BLaER1 (cell line): Measurements from ENCODE around the gene CHDH.
A peak's percentile ranks its signal among the peaks of the same experiment; 100 is the strongest.

ENCODE experiments used
- H3K27ac ChIP-seq: shearing (Covaris generic); formaldehyde crosslinking; 2 replicates; pipeline ENCODE4 v1.8.1; 2022
- H3K27me3 ChIP-seq: shearing (Covaris generic); formaldehyde crosslinking; 2 replicates; pipeline ENCODE4 v1.8.1; 2022
- H3K36me3 ChIP-seq: shearing (Covaris generic); formaldehyde crosslinking; 2 replicates; pipeline ENCODE4 v1.8.1; 2022
- H3K4me1 ChIP-seq: shearing (Covaris generic); formaldehyde crosslinking; 2 replicates; pipeline ENCODE4 v1.8.1; 2022
- H3K4me2 ChIP-seq: shearing (Covaris generic); formaldehyde crosslinking; 2 replicates; pipeline ENCODE4 v1.8.1; 2022
- H3K4me3 ChIP-seq: shearing (Covaris generic); formaldehyde crosslinking; 2 replicates; pipeline ENCODE4 v1.8.1; 2022
- H3K9ac ChIP-seq: shearing (Covaris generic); formaldehyde crosslinking; 2 replicates; pipeline ENCODE4 v1.8.1; 2022
- H3K9me3 ChIP-seq: shearing (Covaris generic); formaldehyde crosslinking; 2 replicates; pipeline ENCODE4 v1.8.1; 2022
- H4K20me1 ChIP-seq: shearing (Covaris generic); formaldehyde crosslinking; 2 replicates; pipeline ENCODE4 v1.8.1; 2022
- Cebpa-rat ChIP-seq: shearing (Covaris generic); IDR thresholded peaks from 2 replicates; pipeline ENCODE4 v1.8.1; 2022

Gene CHDH

DNA sequence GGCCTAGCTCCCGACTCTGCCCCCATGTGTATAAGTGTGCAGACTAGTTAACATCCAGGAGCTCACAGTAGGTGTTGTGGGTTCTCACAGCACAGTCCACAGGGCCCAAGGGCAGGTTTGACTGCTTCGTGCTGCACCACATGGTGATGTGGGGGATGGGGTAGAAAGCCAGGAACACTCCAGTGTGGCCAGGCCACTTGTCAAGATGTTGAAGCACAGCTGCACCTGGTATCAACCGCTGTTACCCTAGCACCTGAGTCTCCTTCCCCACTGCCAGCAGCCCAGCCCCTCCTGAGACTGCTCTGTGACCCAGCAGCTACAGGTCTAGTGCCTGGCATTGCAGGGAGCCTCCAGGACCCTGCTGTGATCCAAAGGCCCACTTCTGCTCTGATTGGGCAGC lies 53.4 kb downstream of the CHDH start:
- no peak for TF ChIP-seq Cebpa-rat
- H3K4me1 ChIP-seq, result no peaks in the 10 kb centered on the region

GRCh38 chr3:53791317-53791716 lies 54.9 kb downstream of the CHDH start:
- H3K27me3 ChIP-seq, result no peaks in the 10 kb centered on the region

More for the DNA sequence above, 53.4 kb downstream of the CHDH start:
- Histone ChIP-seq H3K4me3 (no peak overlapping the region), H3K9ac (no peak overlapping the region), H3K27me3 (no peaks in the 10 kb centered on the region), H3K9me3 (no peaks in the 10 kb centered on the region), H3K4me2 (no peak overlapping the region), H3K36me3 (no peaks in the 10 kb centered on the region), H4K20me1 (no peaks in the 10 kb centered on the region), H3K27ac (no peak overlapping the region)

DNA sequence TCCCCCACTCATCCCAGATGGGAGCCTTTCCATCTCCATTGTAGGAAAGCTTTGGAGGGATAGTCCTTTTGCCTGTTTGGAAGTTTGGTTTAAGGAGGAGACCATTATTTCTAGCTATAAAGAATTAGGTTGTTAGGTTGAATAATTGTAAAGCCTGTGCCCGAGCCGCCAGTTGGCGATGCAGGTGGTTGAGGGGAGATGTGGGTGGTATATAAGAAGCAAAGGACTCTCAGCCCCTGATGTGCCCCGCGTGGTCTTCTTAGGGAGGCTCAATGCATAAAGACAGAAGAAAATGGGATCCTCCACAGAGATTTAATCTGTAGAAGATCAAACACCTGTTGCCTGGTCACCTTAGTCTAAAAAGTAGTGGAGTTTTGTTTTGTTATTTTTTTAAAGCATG lies 55.7 kb downstream of the CHDH start:
- TF ChIP-seq Cebpa-rat, result no peak
- Histone ChIP-seq H3K9me3 (no peaks in the 10 kb centered on the region), H3K4me1 (no peaks in the 10 kb centered on the region), H3K27ac (no peak overlapping the region), H3K4me3 (no peak overlapping the region), H3K4me2 (no peak overlapping the region), H4K20me1 (no peaks in the 10 kb centered on the region), H3K9ac (no peak overlapping the region), H3K36me3 (no peaks in the 10 kb centered on the region), H3K27me3 (no peaks in the 10 kb centered on the region)

More at GRCh38 chr3:53791317-53791716, 54.9 kb downstream of the CHDH start:
- Histone ChIP-seq H4K20me1 (no peaks in the 10 kb centered on the region), H3K27ac (no peak overlapping the region), H3K4me3 (no peak overlapping the region), H3K4me2 (no peak overlapping the region), H3K4me1 (no peaks in the 10 kb centered on the region), H3K9me3 (no peaks in the 10 kb centered on the region), H3K36me3 (no peaks in the 10 kb centered on the region), H3K9ac (no peak overlapping the region)
- no peak for TF ChIP-seq Cebpa-rat

DNA sequence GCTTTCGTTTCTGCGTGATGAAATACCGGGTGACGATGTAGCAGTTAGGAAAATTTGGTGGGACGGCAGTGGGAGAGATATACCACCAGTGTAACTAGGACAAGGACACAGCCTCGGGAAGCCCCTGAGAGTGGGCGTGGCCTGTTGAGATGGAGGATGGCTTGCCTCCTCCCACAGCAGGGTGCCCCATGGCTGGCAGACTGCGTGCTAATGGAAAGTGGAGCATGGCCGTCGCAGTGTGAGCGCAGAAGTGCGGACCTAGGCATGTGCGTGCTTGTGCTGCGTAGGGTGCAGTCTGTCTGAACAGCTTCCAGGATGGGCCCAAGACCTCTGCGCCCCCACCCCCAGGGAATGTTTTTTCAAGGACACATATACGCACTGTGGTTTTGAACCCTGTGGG lies 56.8 kb downstream of the CHDH start:
- H3K27ac ChIP-seq, result no peak overlapping the region
- no peak overlapping the region for H3K4me2 ChIP-seq

DNA sequence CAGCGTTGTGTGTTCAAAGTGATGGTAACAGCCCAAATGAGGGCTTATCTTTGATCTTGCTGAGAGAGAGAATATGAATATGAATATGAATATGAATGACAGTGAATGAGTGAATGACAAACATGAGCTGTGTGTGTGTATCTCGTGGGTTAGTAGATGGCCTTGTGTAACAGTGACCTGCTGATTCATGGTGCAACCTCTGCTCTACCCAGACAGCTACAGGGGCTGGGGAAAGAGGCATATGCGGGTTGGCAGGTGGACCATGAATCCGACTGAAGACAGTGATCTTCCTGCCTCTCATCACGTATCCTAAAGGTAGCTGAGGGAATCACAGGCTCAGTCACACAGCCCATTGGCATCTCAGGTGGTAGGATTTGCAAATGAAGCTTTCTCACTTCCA lies 58.2 kb downstream of the CHDH start:
- Histone ChIP-seq H3K4me1 (no peaks in the 10 kb centered on the region), H3K4me3 (no peak overlapping the region), H3K4me2 (no peak overlapping the region), H4K20me1 (no peaks in the 10 kb centered on the region), H3K9me3 (no peaks in the 10 kb centered on the region), H3K27ac (no peak overlapping the region), H3K9ac (no peak overlapping the region), H3K27me3 (no peaks in the 10 kb centered on the region), H3K36me3 (no peaks in the 10 kb centered on the region)
- TF ChIP-seq Cebpa-rat, result no peak

More for the DNA sequence above, 56.8 kb downstream of the CHDH start:
- H3K36me3 ChIP-seq, result no peaks in the 10 kb centered on the region
- H3K9ac ChIP-seq, result no peak overlapping the region
- H3K4me3 ChIP-seq, result no peak overlapping the region
- H3K9me3 ChIP-seq, result no peaks in the 10 kb centered on the region
- H3K4me1 ChIP-seq, result no peaks in the 10 kb centered on the region
- H4K20me1 ChIP-seq, result no peaks in the 10 kb centered on the region
- no peak for TF ChIP-seq Cebpa-rat
- H3K27me3 ChIP-seq, result no peaks in the 10 kb centered on the region

- H4K20me1 ChIP-seq, result no peaks in the 10 kb centered on the region
- no peak overlapping the region for H3K27ac ChIP-seq
- H3K9me3 ChIP-seq, result no peaks in the 10 kb centered on the region
- H3K4me3 ChIP-seq, result no peak overlapping the region
- no peaks in the 10 kb centered on the region for H3K36me3 ChIP-seq
- no peak overlapping the region for H3K9ac ChIP-seq
- TF ChIP-seq Cebpa-rat, result no peak
- no peaks in the 10 kb centered on the region for H3K27me3 ChIP-seq
- no peaks in the 10 kb centered on the region for H3K4me1 ChIP-seq
- H3K4me2 ChIP-seq, result no peak overlapping the region
These were observed 59.2 kb downstream of the CHDH start for GRCh38 chr3:53787016-53787415.

DNA sequence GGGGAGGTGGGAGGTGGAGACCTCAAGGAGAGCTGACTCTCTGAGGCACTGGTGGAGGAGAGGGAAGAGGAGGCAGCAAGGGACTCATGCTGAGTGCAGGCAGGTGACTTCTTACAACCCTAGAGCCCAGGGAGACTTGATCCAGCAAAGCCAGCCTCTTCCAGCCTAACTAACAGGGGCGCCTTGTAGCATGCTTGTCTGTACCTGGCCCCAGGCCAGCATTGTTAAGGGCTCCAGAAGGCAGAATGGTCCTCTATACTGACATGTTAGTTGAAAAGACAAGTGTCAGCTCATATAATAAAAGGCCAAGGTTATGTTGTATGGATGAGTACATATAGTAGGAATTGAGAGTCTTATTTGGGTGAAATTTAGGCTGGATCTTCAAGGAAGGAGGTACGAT lies 65.4 kb downstream of the CHDH start:
- Histone ChIP-seq H4K20me1 (no peaks in the 10 kb centered on the region), H3K4me3 (no peak overlapping the region), H3K4me1 (no peaks in the 10 kb centered on the region), H3K9ac (no peak overlapping the region), H3K4me2 (no peak overlapping the region), H3K27ac (no peak overlapping the region), H3K27me3 (no peaks in the 10 kb centered on the region), H3K9me3 (no peaks in the 10 kb centered on the region), H3K36me3 (no peaks in the 10 kb centered on the region)
- TF ChIP-seq Cebpa-rat, result no peak

- Histone ChIP-seq H3K4me2 (no peak overlapping the region), H3K4me1 (no peaks in the 10 kb centered on the region), H3K9ac (no peak overlapping the region), H3K4me3 (no peak overlapping the region), H3K27me3 (no peaks in the 10 kb centered on the region), H4K20me1 (no peaks in the 10 kb centered on the region), H3K27ac (no peak overlapping the region), H3K36me3 (no peaks in the 10 kb centered on the region), H3K9me3 (no peaks in the 10 kb centered on the region)
- TF ChIP-seq Cebpa-rat, result no peak
These were observed 66.0 kb downstream of the CHDH start for GRCh38 chr3:53780171-53780570.

DNA sequence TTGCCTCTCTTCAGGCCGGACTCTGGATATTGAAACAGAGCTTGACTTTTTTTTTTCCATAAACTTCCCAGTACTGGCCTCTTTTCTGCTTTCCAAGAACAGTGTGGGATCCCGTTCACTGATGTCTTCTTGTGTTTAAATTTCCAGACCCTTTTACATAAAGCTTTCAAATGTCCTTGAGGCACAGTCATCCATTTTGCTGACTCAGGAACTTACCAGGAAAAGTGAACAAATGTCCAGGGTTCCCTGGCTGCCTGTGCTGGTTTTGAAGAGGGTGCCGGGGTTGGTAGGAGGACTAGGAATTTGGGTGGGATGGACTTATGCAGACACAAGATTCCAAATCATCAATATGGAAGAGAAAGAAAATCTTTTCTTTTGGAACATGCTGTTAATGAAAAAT lies 68.1 kb downstream of the CHDH start:
- H3K27ac ChIP-seq, result no peak overlapping the region
- H3K36me3 ChIP-seq, result no peaks in the 10 kb centered on the region
- H3K27me3 ChIP-seq, result no peaks in the 10 kb centered on the region
- H3K9me3 ChIP-seq, result no peaks in the 10 kb centered on the region
- no peak overlapping the region for H3K9ac ChIP-seq
- no peak for TF ChIP-seq Cebpa-rat
- H4K20me1 ChIP-seq, result no peaks in the 10 kb centered on the region
- no peaks in the 10 kb centered on the region for H3K4me1 ChIP-seq
- no peak overlapping the region for H3K4me3 ChIP-seq
- no peak overlapping the region for H3K4me2 ChIP-seq

- Histone ChIP-seq H3K4me1 (no peaks in the 10 kb centered on the region), H3K4me2 (peak overlapping the region; percentile 4; the same call in 1 of the 2 replicates), H3K4me3 (no peak overlapping the region)
These were observed 68.8 kb downstream of the CHDH start for GRCh38 chr3:53777468-53777867.

GRCh38 chr3:53776494-53777101 lies 69.6 kb downstream of the CHDH start:
- no peaks in the 10 kb centered on the region for H3K36me3 ChIP-seq
- no peak overlapping the region for H3K9ac ChIP-seq
- H3K27ac ChIP-seq, result no peak overlapping the region
- H4K20me1 ChIP-seq, result no peaks in the 10 kb centered on the region
- no peak overlapping the region for H3K4me3 ChIP-seq
- H3K4me2 ChIP-seq, result no peak overlapping the region
- H3K9me3 ChIP-seq, result no peaks in the 10 kb centered on the region
- H3K4me1 ChIP-seq, result no peaks in the 10 kb centered on the region
- H3K27me3 ChIP-seq, result no peaks in the 10 kb centered on the region
- no peak for TF ChIP-seq Cebpa-rat

More at GRCh38 chr3:53777468-53777867, 68.8 kb downstream of the CHDH start:
- H3K9ac ChIP-seq, result no peak overlapping the region
- H3K27ac ChIP-seq, result no peak overlapping the region
- H4K20me1 ChIP-seq, result no peaks in the 10 kb centered on the region
- H3K27me3 ChIP-seq, result no peaks in the 10 kb centered on the region
- TF ChIP-seq Cebpa-rat, result no peak
- no peaks in the 10 kb centered on the region for H3K9me3 ChIP-seq
- H3K36me3 ChIP-seq, result no peaks in the 10 kb centered on the region
